Globus pallidus (tissue), 1 donor: ENCODE measurements around the gene PPP1R13B.
"Not testable (repeated sequence)": the region's sequence is repeated elsewhere in the genome, so short reads cannot be mapped to it uniquely, and the experiment has no call there.

Experiments
- DNase-seq: peaks from one replicate; pipeline ENCODE4 v3.0.0-alpha.2; 2015; ENCODE audit warnings: low spot score

PPP1R13B gene

GRCh38 chr14:103699901-103700752 is 147.2 kb downstream of the PPP1R13B start:
- peak; percentile 89 for DNase-seq

GRCh38 chr14:103699261-103699661 is 148.1 kb downstream of the PPP1R13B start:
- DNase-seq: no peak

DNA sequence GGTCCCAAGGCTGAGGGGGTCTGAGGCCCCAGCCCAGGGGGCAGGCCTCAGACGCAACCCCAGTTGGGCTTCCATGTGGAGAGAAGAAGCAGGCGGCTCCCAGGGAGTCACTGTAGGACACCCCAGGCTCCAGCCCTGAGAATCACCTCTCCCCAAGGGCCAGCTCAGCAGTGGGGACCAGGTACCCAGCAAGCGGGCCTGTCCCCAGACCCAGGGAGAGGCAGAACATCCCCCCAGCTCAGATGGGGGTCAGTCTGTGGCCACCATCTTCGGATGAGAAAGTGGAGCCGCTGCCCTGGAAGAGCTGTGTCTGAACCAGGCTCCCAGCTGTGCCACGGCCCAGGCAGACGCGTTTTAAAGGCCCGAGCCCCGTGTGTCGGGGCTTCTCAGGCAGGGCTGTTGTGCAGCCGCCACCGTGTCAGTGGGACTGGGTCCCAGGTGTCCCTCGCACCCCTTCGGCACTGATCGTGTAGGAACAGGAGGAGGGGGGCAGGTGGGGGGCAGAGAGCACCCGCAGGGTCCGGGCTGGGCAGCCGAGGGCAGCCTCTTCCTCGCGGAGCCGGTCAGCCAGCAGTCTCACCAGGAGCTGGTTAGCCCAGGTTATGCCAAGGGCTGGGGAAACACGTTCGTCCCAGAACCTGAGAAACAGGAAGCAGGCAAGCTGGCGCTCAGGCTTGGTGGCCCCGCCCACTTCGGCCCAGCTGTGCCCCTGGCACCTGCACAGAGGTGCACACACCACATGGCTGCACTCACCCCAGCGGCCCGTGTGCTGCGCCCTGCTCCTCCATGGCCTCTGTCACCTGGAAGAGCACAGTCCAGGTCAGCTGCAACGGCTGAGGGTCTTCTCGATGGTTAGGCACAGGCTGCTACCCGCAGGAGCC is 148.8 kb downstream of the PPP1R13B start:
- DNase-seq: no peak

DNA sequence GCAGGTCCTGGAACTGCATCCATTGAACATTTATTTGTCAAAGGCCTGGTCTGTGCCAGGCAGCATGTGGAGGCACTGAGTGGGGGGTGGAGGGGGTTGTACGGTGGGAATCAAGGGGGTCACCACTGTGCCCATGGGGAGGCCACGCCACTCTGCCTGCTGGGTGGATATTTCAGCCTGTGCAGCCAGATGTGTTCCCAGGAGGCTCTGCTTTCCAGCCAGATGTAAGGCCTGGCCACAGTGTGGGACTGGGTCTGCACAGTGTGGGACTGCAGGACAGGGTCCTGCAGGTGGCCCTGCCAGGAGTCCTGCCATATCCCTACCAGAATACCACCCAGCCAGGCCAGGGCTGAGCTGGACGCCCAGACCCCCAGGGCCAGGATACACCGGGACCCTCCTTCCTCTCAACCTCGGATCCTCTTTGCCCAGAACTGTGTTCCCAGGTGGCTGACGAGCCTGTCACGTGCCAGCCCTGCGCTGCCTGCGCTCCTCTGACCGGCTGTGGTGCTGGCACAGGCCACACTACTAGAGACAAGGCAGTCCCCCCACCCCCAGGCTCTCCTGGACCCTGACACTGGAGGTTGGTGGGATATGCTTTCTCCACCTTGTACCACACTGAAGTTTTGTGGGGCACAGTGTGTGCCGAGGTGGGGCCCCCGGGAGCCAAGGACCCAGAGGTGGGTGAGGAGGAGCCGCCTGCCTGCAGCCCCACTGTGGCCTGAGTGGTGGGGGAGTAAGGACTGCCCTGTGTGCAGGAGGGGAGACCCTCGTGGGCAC is 149.6 kb downstream of the PPP1R13B start:
- no peak for DNase-seq

DNA sequence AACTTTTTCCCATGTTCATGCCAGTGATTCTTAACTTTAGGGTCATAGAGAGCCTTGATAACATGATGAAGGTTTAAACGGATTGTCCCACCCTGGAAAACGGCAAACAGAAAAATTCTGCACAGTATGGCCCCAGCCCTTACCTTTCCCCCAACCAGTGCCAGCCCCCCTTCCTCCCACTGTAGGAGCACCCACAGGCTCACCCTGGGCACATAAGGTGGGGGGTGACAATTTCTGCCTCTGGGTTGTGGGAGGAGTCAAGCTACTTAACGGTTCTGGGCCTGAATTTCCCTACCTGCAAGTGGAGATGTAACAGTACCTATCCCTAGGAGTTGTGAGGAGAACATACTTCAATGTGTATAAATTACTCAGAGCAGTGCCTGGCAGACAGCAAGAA is 150.2 kb downstream of the PPP1R13B start:
- no peak for DNase-seq

- DNase-seq: no peak
Observed at GRCh38 chr14:103696466-103697071, 150.8 kb downstream of the PPP1R13B start.

- DNase-seq: no peak
Observed at GRCh38 chr14:103696070-103696402, 151.3 kb downstream of the PPP1R13B start.

GRCh38 chr14:103695296-103696069 is 151.9 kb downstream of the PPP1R13B start:
- no peak for DNase-seq

DNA sequence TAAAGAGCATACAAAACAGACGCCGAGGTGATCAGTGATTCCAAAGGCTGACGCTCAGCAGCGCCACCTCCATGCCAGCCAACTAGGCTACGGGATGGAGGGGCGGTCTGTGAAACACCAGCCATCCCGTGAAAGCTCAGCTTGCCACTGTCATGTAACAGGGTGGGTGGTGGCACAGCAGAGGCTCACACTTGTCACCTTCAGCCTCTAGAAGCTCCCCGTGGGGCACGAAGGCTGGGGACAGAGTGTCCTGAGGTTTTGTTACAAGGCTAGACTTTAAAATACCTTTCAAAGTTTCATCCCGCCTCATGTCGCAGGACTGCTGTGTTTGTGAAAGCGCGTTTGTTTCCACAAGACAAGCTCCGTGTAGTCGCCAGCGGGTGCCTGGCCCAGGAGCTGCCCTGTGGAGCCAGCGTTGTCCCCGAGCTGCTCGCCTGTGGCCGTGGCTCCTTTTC is 152.8 kb downstream of the PPP1R13B start:
- DNase-seq: no peak

- DNase-seq: no peak
Observed at GRCh38 chr14:103693515-103693914, 153.9 kb downstream of the PPP1R13B start.

- DNase-seq: no peak
Observed at GRCh38 chr14:103692871-103693270, 154.5 kb downstream of the PPP1R13B start.

DNA sequence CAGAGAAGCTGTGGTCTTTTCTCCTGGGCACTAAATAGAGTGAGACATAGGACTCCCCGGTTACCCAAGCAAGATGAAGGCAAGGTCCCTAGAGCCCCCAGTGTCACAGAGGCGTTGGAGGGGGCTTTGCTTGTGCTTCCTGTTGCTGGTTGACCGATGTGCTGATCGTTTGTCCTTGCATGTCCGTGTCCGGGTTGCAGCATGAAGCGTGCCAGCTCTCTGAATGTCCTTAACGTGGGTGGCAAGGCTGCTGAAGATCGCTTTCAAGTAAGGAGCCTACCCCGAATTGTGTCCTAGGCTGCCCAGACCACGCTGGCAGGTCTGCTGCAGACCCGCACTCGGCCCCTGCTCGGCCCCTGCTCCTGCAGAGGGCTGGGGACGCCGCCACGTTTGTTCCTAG is 155.2 kb downstream of the PPP1R13B start:
- no peak for DNase-seq

DNA sequence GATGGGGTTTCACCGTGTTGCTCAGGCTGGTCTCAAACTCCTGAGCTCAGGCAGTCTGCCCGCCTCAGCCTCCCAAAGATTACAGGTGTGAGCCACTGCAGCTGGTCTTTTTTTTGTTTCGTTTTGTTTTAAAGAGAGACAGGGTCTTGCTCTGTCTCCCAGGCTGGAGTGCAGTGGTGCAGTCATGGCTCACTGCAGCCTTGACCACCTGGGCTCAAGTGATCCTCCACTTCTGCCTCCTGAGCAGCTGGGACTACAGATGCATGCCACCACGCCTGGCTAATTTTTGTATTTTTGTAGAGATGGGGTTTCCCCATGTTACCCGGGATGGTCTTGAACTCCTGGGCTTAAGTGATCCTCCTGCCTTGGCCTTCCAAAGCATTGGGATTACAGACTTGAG is 155.7 kb downstream of the PPP1R13B start:
- DNase-seq: not testable (repeated sequence)

- DNase-seq: no peak
Observed at GRCh38 chr14:103690332-103690731, 157.0 kb downstream of the PPP1R13B start.

- peak; percentile 79 for DNase-seq
Observed at GRCh38 chr14:103688906-103689902, 158.2 kb downstream of the PPP1R13B start.

DNA sequence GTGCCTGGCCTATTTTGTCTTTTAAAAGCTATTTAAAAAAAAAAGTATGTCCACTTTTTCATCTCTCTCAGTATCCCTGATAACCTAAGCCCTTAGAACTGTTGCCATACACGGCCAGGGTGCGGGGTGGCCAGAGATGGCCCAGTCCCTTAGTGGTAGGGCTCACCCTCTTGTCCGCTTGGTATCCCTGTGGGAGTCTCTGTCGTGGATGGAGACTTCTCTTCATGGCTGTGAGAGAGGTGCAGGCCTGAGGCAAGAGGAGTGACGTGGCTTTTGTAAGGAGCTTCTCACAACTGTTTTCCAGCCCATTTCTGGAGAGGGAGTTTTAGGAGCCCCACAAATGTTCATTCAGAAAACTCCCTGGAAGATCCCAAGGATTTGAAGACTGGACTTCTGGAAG is 158.9 kb downstream of the PPP1R13B start:
- no peak for DNase-seq

GRCh38 chr14:103687712-103688111 is 159.7 kb downstream of the PPP1R13B start:
- no peak for DNase-seq

GRCh38 chr14:103686831-103687485 is 160.4 kb downstream of the PPP1R13B start:
- DNase-seq: no peak
